ENCODE data around the gene MEF2C. TPM values are rescaled to one million over a fixed set of nuclear protein-coding genes. Genes with fewer than 3 reads are reported as not detected.
"Not testable (repeated sequence)": the region's sequence is repeated elsewhere in the genome, so short reads cannot be mapped to it uniquely, and the experiment has no call there.

Gene MEF2C
- total RNA-seq, 5 donors from 2014 or later (not counting 1 experiment from before 2014, with no cell fraction given) = 2.5 to 9.4 (median 4.4) TPM

DNA sequence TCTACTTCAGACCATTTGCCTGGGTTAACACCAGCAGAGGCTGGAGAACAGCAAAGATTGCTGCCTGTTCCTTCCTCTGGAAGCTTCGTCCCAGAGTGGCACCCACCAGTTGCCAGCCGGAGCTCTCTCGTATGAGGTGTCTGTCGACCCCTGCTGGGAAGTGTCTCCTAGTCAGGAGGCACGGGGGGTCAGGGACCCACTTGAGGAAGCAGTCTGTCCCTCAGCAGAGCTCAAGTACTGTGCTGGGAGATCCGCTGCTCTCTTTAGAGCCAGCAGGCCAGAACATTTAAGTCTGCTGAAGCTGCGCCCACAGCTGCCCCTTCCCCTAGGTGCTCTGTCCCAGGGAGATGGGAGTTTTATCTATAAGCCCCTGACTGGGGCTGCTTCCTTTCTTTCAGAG lies 84.1 kb downstream of the MEF2C start:
- not testable (repeated sequence) for H3K4me3 Mint-ChIP-seq

DNA sequence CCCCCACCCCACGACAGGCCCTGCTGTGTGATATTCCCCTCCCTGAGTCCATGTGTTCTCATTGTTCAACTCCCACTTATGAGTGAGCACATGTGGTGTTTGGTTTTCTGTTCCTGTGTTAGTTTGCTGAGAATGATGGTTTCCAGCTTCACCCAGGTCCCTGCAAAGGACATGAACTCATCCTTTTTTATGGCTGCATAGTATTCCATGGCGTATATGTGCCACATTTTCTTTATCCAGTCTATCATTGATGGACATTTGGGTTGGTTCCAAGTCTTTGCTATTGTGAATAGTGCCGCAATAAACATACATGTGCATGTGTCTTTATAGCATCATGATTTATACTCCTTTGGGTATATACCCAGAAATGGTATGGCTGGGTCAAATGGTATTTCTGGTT lies 89.2 kb downstream of the MEF2C start:
- H3K27ac Mint-ChIP-seq; H3K27ac ChIP-seq (ENCODE audit: low read length); H3K36me3 Mint-ChIP-seq; H3K27me3 Mint-ChIP-seq; H3K9me3 ChIP-seq; CTCF ChIA-PET; H3K4me3 Mint-ChIP-seq; H3K36me3 ChIP-seq (ENCODE audit: control insufficient read depth in 2 of 2, extremely low read depth in 1 of 2, insufficient read depth in 1 of 2, low read length in 1 of 2); H3K4me1 Mint-ChIP-seq; DNase-seq; ATAC-seq (replicated peaks in 1 of 4); H3K4me1 ChIP-seq (ENCODE audit: control insufficient read depth in 1 of 2, extremely low read depth in 1 of 2, insufficient read depth in 2 of 2, low read length in 2 of 2); H3K27me3 ChIP-seq (replicated peaks in 1 of 2; ENCODE audit: control insufficient read depth in 2 of 2, extremely low read depth in 1 of 2, insufficient read depth in 2 of 2, low read length in 1 of 2); H3K9me3 Mint-ChIP-seq; POLR2A ChIA-PET; H3K4me3 ChIP-seq (ENCODE audit: control insufficient read depth in 1 of 2, extremely low read depth in 1 of 2, low read length in 1 of 2): not testable (repeated sequence)
- WGBS (ENCODE audit: insufficient coverage) = no CpG with 5 or more reads among the region's 3 CpGs

More for the DNA sequence above, 84.1 kb downstream of the MEF2C start:
- H3K4me3 ChIP-seq (ENCODE audit: control insufficient read depth in 1 of 2, extremely low read depth in 1 of 2, low read length in 1 of 2); H3K27ac ChIP-seq (ENCODE audit: low read length); H3K27me3 ChIP-seq (replicated peaks in 1 of 2; ENCODE audit: control insufficient read depth in 2 of 2, extremely low read depth in 1 of 2, insufficient read depth in 2 of 2, low read length in 1 of 2); ATAC-seq (replicated peaks in 1 of 4); H3K9me3 Mint-ChIP-seq; H3K36me3 Mint-ChIP-seq; H3K9me3 ChIP-seq; DNase-seq; H3K27ac Mint-ChIP-seq; H3K36me3 ChIP-seq (ENCODE audit: control insufficient read depth in 2 of 2, extremely low read depth in 1 of 2, insufficient read depth in 1 of 2, low read length in 1 of 2); H3K27me3 Mint-ChIP-seq; H3K4me1 Mint-ChIP-seq; POLR2A ChIA-PET; H3K4me1 ChIP-seq (ENCODE audit: control insufficient read depth in 1 of 2, extremely low read depth in 1 of 2, insufficient read depth in 2 of 2, low read length in 2 of 2): not testable (repeated sequence)
- CTCF ChIA-PET = interaction anchor here in 1 of 2 donors (0.6 kb wide), 1 partner anchor 1212 kb away, joined by 5 read pairs; no protein-coding TSS in a partner anchor
- 74% methylated on average over 6 of the region's 7 CpGs for WGBS (ENCODE audit: insufficient coverage)

DNA sequence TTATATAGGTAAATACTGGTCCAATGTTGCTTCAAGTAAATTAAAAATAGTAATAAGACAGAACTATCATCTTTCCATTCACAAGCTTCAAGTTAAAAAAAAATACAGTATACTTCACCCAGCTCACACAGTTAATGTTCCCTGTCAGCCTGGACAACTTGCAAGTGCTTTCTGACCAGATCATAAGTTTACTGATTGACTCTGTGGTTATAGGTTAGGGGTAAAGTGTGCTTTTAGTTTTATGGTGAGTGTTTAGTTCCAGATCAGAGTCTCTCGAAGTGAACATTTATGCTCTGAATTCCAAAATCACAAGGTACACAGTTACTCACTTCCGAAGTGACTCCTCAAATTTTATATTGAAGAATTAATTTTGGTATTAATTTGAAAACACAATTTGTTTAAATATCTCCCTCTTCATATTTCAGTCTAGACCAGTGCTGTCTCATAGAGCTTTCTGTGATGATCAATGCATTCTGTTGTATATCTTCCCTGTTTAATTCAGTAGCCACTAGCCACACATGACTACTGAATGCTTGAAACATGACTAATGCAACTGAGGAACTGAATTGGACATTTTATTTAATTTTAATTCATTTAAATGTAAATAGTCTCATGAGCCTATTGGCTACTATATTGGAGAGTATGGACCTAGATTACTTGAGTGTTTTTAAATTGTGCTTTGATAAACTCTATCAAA lies 90.7 kb downstream of the MEF2C start:
- H3K27ac Mint-ChIP-seq = no peak overlapping the region
- H3K4me3 Mint-ChIP-seq = no peak overlapping the region
- no CpG with 5 or more reads among the region's 2 CpGs for WGBS (ENCODE audit: insufficient coverage)

DNA sequence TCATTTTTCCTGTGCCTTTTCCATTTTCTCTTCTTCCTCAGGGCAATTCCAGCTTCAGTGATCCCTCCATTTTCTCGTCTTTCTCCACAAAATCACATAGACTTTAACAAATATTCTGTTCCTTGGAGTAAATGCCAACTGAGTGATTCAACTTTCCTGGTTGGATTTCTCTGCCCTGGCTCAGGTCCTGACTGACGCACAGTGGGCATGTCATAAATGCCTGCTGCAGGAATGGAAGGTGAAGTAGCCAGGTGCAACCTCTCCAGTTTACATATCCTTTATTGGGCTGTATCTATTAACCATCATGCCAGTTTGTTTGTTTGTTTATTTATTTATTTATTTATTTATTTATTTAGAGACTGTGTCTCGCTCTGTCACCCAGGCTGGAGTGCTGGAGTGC lies 95.1 kb downstream of the MEF2C start:
- Histone ChIP-seq H3K4me1 (ENCODE audit: control insufficient read depth in 1 of 2, extremely low read depth in 1 of 2, insufficient read depth in 2 of 2, low read length in 2 of 2) (no peaks in the 10 kb centered on the region), H3K27me3 (replicated peaks in 1 of 2; ENCODE audit: control insufficient read depth in 2 of 2, extremely low read depth in 1 of 2, insufficient read depth in 2 of 2, low read length in 1 of 2) (no peaks in the 10 kb centered on the region), H3K36me3 (ENCODE audit: control insufficient read depth in 2 of 2, extremely low read depth in 1 of 2, insufficient read depth in 1 of 2, low read length in 1 of 2) (no peaks in the 10 kb centered on the region), H3K9me3 (no peaks in the 10 kb centered on the region), H3K27ac (ENCODE audit: low read length) (no peak overlapping the region), H3K4me3 (ENCODE audit: control insufficient read depth in 1 of 2, extremely low read depth in 1 of 2, low read length in 1 of 2) (no peak overlapping the region)
- no peak overlapping the region for H3K4me3 Mint-ChIP-seq
- CTCF ChIA-PET = no interaction called here
- no peak for ATAC-seq (replicated peaks in 1 of 4)
- H3K27ac Mint-ChIP-seq = no peak overlapping the region
- H3K4me1 Mint-ChIP-seq = peaks cover 0 to 1% (median 0%) of the 10 kb centered on the region in 3 donors
- peaks cover 0 to 5% of the 10 kb centered on the region in 2 donors for H3K27me3 Mint-ChIP-seq
- H3K9me3 Mint-ChIP-seq = no peaks in the 10 kb centered on the region
- no peak for DNase-seq
- 63% methylated on average over 2 of the region's 3 CpGs for WGBS (ENCODE audit: insufficient coverage)
- H3K36me3 Mint-ChIP-seq = no peaks in the 10 kb centered on the region
- POLR2A ChIA-PET = interaction anchor here in 1 of 2 donors (0.6 kb wide), 1 partner anchor 73 kb away, joined by 3 read pairs; no protein-coding TSS in a partner anchor

More for the DNA sequence above, 90.7 kb downstream of the MEF2C start:
- no peak for DNase-seq
- Mint-ChIP-seq H3K4me1 (no peaks in the 10 kb centered on the region), H3K36me3 (no peaks in the 10 kb centered on the region), H3K9me3 (no peaks in the 10 kb centered on the region), H3K27me3 (peaks cover 0 to 5% of the 10 kb centered on the region in 2 donors)
- Histone ChIP-seq H3K4me1 (ENCODE audit: control insufficient read depth in 1 of 2, extremely low read depth in 1 of 2, insufficient read depth in 2 of 2, low read length in 2 of 2) (no peaks in the 10 kb centered on the region), H3K36me3 (ENCODE audit: control insufficient read depth in 2 of 2, extremely low read depth in 1 of 2, insufficient read depth in 1 of 2, low read length in 1 of 2) (no peaks in the 10 kb centered on the region), H3K9me3 (no peaks in the 10 kb centered on the region), H3K27me3 (replicated peaks in 1 of 2; ENCODE audit: control insufficient read depth in 2 of 2, extremely low read depth in 1 of 2, insufficient read depth in 2 of 2, low read length in 1 of 2) (no peaks in the 10 kb centered on the region), H3K27ac (ENCODE audit: low read length) (no peak overlapping the region), H3K4me3 (ENCODE audit: control insufficient read depth in 1 of 2, extremely low read depth in 1 of 2, low read length in 1 of 2) (no peak overlapping the region)
- POLR2A ChIA-PET = no interaction called here
- CTCF ChIA-PET = no interaction called here
- ATAC-seq (replicated peaks in 1 of 4) = no peak

DNA sequence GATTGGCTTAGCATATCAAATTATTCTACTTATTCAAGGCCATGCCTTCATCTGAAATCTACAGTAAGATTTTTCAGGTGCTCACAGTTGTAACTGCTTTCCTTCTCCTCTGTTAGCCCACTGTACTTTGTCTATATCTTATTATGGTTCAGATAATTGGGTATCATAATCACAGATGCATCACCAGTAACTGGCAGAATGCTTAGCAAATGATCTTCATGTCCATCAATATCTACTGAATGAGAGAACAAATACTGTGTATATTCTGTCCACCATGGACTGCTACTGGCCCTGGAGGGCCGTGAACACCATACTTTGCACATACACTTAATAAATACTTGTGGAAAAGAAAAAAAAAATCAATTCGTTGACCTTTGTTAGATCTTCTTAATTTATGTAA lies 96.2 kb downstream of the MEF2C start:
- ChIA-PET CTCF (no interaction called here), POLR2A (no interaction called here)
- no peak for DNase-seq
- no peaks in the 10 kb centered on the region for H3K36me3 ChIP-seq (ENCODE audit: control insufficient read depth in 2 of 2, extremely low read depth in 1 of 2, insufficient read depth in 1 of 2, low read length in 1 of 2)
- H3K36me3 Mint-ChIP-seq = no peaks in the 10 kb centered on the region
- WGBS (ENCODE audit: insufficient coverage) = no CpG with 5 or more reads among the region's 2 CpGs
- no peak overlapping the region for H3K4me3 ChIP-seq (ENCODE audit: control insufficient read depth in 1 of 2, extremely low read depth in 1 of 2, low read length in 1 of 2)
- H3K4me3 Mint-ChIP-seq = no peak overlapping the region
- H3K4me1 Mint-ChIP-seq = peaks cover 0 to 1% (median 0%) of the 10 kb centered on the region in 3 donors
- H3K9me3 Mint-ChIP-seq = no peaks in the 10 kb centered on the region
- peaks cover 0 to 5% of the 10 kb centered on the region in 2 donors for H3K27me3 Mint-ChIP-seq
- H3K4me1 ChIP-seq (ENCODE audit: control insufficient read depth in 1 of 2, extremely low read depth in 1 of 2, insufficient read depth in 2 of 2, low read length in 2 of 2) = no peaks in the 10 kb centered on the region
- H3K27ac ChIP-seq (ENCODE audit: low read length) = no peak overlapping the region
- no peaks in the 10 kb centered on the region for H3K27me3 ChIP-seq (replicated peaks in 1 of 2; ENCODE audit: control insufficient read depth in 2 of 2, extremely low read depth in 1 of 2, insufficient read depth in 2 of 2, low read length in 1 of 2)
- no peak overlapping the region for H3K27ac Mint-ChIP-seq
- no peak for ATAC-seq (replicated peaks in 1 of 4)
- H3K9me3 ChIP-seq = no peaks in the 10 kb centered on the region

DNA sequence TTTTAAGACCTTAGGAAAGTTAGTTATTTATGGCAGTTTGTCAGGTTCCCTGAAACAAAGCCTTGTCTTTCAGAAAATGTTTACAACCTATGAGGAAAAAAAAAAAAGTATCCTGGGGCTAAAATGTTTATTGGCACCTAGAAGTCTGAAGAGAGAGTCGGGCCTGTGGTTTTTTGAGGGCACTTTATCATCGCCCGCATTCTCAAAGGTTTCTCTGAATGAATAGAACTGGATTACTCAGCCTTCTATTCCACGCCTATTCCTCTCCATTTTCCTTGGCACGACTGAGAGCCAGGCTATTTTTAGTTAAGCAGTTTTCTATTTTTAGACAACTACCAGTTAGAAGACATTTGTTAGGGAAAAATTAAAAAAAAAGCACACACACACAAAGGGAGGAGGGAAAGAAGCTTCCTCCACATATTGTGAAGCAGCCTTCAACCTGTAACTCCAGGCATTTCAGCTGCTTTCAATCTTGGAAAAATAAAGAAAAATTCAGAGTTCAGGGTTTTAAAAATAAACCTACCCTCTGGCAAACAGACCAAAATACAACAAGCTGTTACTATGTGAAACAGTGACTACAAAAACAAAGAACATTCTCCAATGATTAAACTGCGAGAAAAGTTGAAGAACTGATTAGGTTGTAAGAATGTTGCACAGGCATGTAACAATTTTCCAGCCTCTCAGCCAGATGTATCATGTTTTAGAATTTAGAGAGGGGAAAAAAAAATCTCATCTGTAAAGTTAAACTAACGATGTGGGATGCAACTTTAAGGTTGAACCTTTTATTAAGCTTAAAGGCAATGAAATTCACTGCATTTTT lies 97.0 kb downstream of the MEF2C start:
- POLR2A ChIA-PET = no interaction called here
- Mint-ChIP-seq H3K36me3 (no peaks in the 10 kb centered on the region), H3K27me3 (peaks cover 0 to 5% of the 10 kb centered on the region in 2 donors), H3K9me3 (no peaks in the 10 kb centered on the region), H3K4me1 (peaks cover 0 to 1% (median 0%) of the 10 kb centered on the region in 3 donors), H3K4me3 (no peak overlapping the region), H3K27ac (no peak overlapping the region)
- H3K4me3 ChIP-seq (ENCODE audit: control insufficient read depth in 1 of 2, extremely low read depth in 1 of 2, low read length in 1 of 2) = no peak overlapping the region
- CTCF ChIA-PET = no interaction called here
- H3K9me3 ChIP-seq = no peaks in the 10 kb centered on the region
- ATAC-seq (replicated peaks in 1 of 4) (no peak), DNase-seq (no peak)
- H3K27me3 ChIP-seq (replicated peaks in 1 of 2; ENCODE audit: control insufficient read depth in 2 of 2, extremely low read depth in 1 of 2, insufficient read depth in 2 of 2, low read length in 1 of 2) = no peaks in the 10 kb centered on the region
- no CpG with 5 or more reads among the region's 7 CpGs for WGBS (ENCODE audit: insufficient coverage)
- no peak overlapping the region for H3K27ac ChIP-seq (ENCODE audit: low read length)
- H3K36me3 ChIP-seq (ENCODE audit: control insufficient read depth in 2 of 2, extremely low read depth in 1 of 2, insufficient read depth in 1 of 2, low read length in 1 of 2) = no peaks in the 10 kb centered on the region
- no peaks in the 10 kb centered on the region for H3K4me1 ChIP-seq (ENCODE audit: control insufficient read depth in 1 of 2, extremely low read depth in 1 of 2, insufficient read depth in 2 of 2, low read length in 2 of 2)

Data from T-cell (primary cell).